Mesenchymal stem cell (in vitro differentiated cells and primary cell): ENCODE data around the gene GP1BB.

Source experiments
- DNase-seq: peaks from one replicate; pipeline ENCODE4 v3.0.0-alpha.2; 2013
- H2AFZ ChIP-seq: one replicate; pipeline ENCODE4 v1.6.1; 2013; ENCODE audit warnings: low read depth, mild to moderate bottlenecking, control low read depth, inconsistent platforms, low read length, moderate library complexity
- H2AK5ac ChIP-seq: 2 replicates; pipeline ENCODE4 v1.6.1; 2013; ENCODE audit warnings: low read length, moderate library complexity, mild to moderate bottlenecking, inconsistent platforms; ENCODE audit not compliant: severe bottlenecking
- H2BK120ac ChIP-seq: one replicate; pipeline ENCODE4 v1.6.1; 2013; ENCODE audit warnings: low read depth, mild to moderate bottlenecking, inconsistent platforms, low read length, moderate library complexity
- H2BK12ac ChIP-seq, 2 experiments: one replicate each; pipeline ENCODE4 v1.6.1; 2013; ENCODE audit warnings: inconsistent platforms in 2 of 2, low read length in 2 of 2, mild to moderate bottlenecking in 2 of 2, moderate library complexity in 2 of 2, control low read depth in 1 of 2
- H2BK15ac ChIP-seq: one replicate; pipeline ENCODE4 v1.6.1; 2013; ENCODE audit warnings: mild to moderate bottlenecking, low read depth, inconsistent platforms; ENCODE audit not compliant: poor library complexity, severe bottlenecking
- H2BK5ac ChIP-seq: 2 replicates; pipeline ENCODE4 v1.6.1; 2013; ENCODE audit warnings: low read depth, mild to moderate bottlenecking, low read length, control low read depth, inconsistent platforms; ENCODE audit not compliant: poor library complexity, severe bottlenecking
- H3K14ac ChIP-seq, 2 experiments: one replicate each; pipeline ENCODE4 v1.6.1; 2013; ENCODE audit warnings: inconsistent platforms in 2 of 2, low read length in 2 of 2, control low read depth in 1 of 2, mild to moderate bottlenecking in 1 of 2, moderate library complexity in 1 of 2
- H3K18ac ChIP-seq, 2 experiments: one replicate each; pipeline ENCODE4 v1.6.1; 2013; ENCODE audit warnings: inconsistent platforms in 2 of 2, low read length in 2 of 2, control low read depth in 1 of 2, low read depth in 1 of 2, mild to moderate bottlenecking in 1 of 2
- H3K23ac ChIP-seq, 2 experiments: one replicate each; pipeline ENCODE4 v1.6.1; 2013; ENCODE audit warnings: inconsistent platforms in 2 of 2, low read length in 2 of 2, mild to moderate bottlenecking in 2 of 2, moderate library complexity in 2 of 2, control low read depth in 1 of 2
- H3K27ac ChIP-seq: 2 replicates; pipeline ENCODE4 v1.5.1; 2013; ENCODE audit warnings: mild to moderate bottlenecking, moderate library complexity, low read length, control low read depth, inconsistent platforms; ENCODE audit not compliant: poor library complexity, severe bottlenecking
- H3K27me3 ChIP-seq, 2 experiments: 2 replicates each; pipeline versions ENCODE4 v1.6.1 to v1.7.0; 2013; ENCODE audit warnings: low read length in 2 of 2, mild to moderate bottlenecking in 2 of 2, moderate library complexity in 2 of 2, control low read depth in 1 of 2, inconsistent platforms in 1 of 2; ENCODE audit not compliant: control insufficient read depth in 1 of 2, insufficient read depth in 1 of 2
- H3K36me3 ChIP-seq, 2 experiments: 2 replicates each; pipeline versions ENCODE4 v1.6.1 to v1.7.0; 2013; ENCODE audit warnings: low read length in 2 of 2, control low read depth in 1 of 2, inconsistent platforms in 1 of 2, low read depth in 1 of 2, mild to moderate bottlenecking in 1 of 2; ENCODE audit not compliant: insufficient read depth in 2 of 2, control insufficient read depth in 1 of 2
- H3K4ac ChIP-seq, 2 experiments: one replicate each; pipeline ENCODE4 v1.6.1; 2013; ENCODE audit warnings: inconsistent platforms in 2 of 2, low read length in 2 of 2, mild to moderate bottlenecking in 2 of 2, moderate library complexity in 2 of 2, control low read depth in 1 of 2, low read depth in 1 of 2
- H3K4me1 ChIP-seq: 2 replicates; pipeline ENCODE4 v1.6.1; 2013; ENCODE audit warnings: low read depth, low read length, control low read depth; ENCODE audit not compliant: control insufficient read depth, insufficient read depth
- H3K4me2 ChIP-seq: 2 replicates; pipeline ENCODE4 v1.6.1; 2013; ENCODE audit warnings: low read length, mild to moderate bottlenecking, inconsistent platforms; ENCODE audit not compliant: poor library complexity, severe bottlenecking
- H3K4me3 ChIP-seq, 2 experiments: 2 replicates each; pipeline versions ENCODE4 v1.5.1 to v1.7.0; 2013; ENCODE audit warnings: low read length in 2 of 2, mild to moderate bottlenecking in 2 of 2, control low read depth in 1 of 2, low read depth in 1 of 2; ENCODE audit not compliant: insufficient read depth in 1 of 2
- H3K79me1 ChIP-seq: replicated peaks from 2 replicates; pipeline ENCODE4 v1.6.1; 2013; ENCODE audit warnings: mild to moderate bottlenecking, control low read depth, low read length, inconsistent platforms; ENCODE audit not compliant: poor library complexity, severe bottlenecking
- H3K9ac ChIP-seq: 2 replicates; pipeline ENCODE4 v1.7.0; 2013; ENCODE audit warnings: mild to moderate bottlenecking, low read length, moderate library complexity
- H3K9me3 ChIP-seq: 2 replicates; pipeline ENCODE4 v1.7.0; 2013; ENCODE audit warnings: mild to moderate bottlenecking, low read length; ENCODE audit not compliant: control insufficient read depth
- H4K8ac ChIP-seq: one replicate; pipeline ENCODE4 v1.6.1; 2013; ENCODE audit warnings: inconsistent platforms, mild to moderate bottlenecking, low read length, moderate library complexity
- H4K91ac ChIP-seq: one replicate; pipeline ENCODE4 v1.6.1; 2013; ENCODE audit warnings: mild to moderate bottlenecking, low read length, inconsistent platforms
- WGBS: methylation state at CpG from one replicate; pipeline ENCODE4 v1.1.7; 2013; ENCODE audit warnings: mixed read lengths; 5-methylcytosine and 5-hydroxymethylcytosine counted together

Gene GP1BB

DNA sequence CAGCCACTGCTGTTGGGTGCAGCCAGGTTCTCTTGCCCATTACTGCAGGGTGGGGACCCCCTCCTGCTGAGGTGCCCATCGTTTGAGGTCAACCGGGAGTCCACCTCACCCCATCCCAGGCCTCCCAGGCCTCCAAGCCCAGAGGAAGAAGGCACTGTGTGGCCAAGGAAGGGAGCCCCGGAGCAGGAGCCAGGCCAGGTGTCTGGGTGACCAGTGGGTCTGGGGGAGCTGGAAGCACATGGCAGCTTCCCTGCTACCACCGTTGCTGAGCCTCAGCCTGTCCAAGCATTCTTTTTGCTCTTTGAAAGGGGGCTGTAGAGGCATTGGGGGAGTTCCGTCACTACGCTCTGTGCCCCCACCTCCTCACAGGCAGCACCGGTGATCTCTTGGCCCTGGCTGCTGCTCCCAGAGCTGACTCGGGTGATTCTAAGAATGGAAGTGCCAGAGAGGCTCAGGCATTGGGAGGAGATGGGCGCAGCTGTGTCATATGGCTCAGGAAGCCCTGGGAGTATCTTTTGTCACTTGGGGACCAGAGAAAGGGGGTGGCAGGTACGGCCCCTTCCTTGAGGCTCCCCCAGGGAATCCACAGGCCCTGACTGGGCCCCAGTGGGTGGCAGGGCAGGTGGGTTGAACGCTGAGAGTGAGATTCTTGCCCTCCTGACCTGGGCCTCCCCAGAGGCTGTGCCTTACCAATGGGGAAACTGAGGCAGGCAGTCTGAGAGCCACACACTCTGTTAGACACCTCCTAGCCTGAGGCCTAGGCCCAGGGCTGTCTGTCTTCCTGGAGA is 7.1 kb upstream of the GP1BB start:
- peaks cover 26 to 44% of the 10 kb centered on the region in 2 experiments for H3K27me3 ChIP-seq
- H3K23ac ChIP-seq, result peak overlapping the region in 1 of 2 experiments; percentile 48
- no peak overlapping the region for H2BK5ac ChIP-seq
- H2BK120ac ChIP-seq, result no peak overlapping the region
- no peak overlapping the region for H3K4ac ChIP-seq
- no peak overlapping the region for H2BK12ac ChIP-seq
- H3K14ac ChIP-seq, result peak overlapping the region in 1 of 2 experiments; percentile 15
- H3K18ac ChIP-seq, result no peak overlapping the region
- H3K79me1 ChIP-seq, result peaks cover 4% of the 10 kb centered on the region
- peaks cover 0 to 16% of the 10 kb centered on the region in 2 experiments for H3K36me3 ChIP-seq
- no peak overlapping the region for H2AK5ac ChIP-seq
- no peak overlapping the region for H4K8ac ChIP-seq
- H3K4me1 ChIP-seq, result peaks cover 29% of the 10 kb centered on the region
- WGBS, result 92% methylated on average over 11 of the region's 11 CpGs
- no peak overlapping the region for H3K27ac ChIP-seq
- no peak overlapping the region for H3K4me3 ChIP-seq
- H3K4me2 ChIP-seq, result no peak overlapping the region
- no peak overlapping the region for H4K91ac ChIP-seq
- no peak for DNase-seq
- H2BK15ac ChIP-seq, result no peak overlapping the region
- H3K9ac ChIP-seq, result no peak overlapping the region
- no peaks in the 10 kb centered on the region for H3K9me3 ChIP-seq
- H2AFZ ChIP-seq, result no peak overlapping the region

GRCh38 chr22:19716829-19717105 is 6.6 kb upstream of the GP1BB start:
- no peak for DNase-seq
- Histone ChIP-seq H2BK15ac (no peak overlapping the region), H3K4me1 (peaks cover 32% of the 10 kb centered on the region), H2AK5ac (no peak overlapping the region), H3K4me3 (no peak overlapping the region), H3K36me3 (peaks cover 0 to 20% of the 10 kb centered on the region in 2 experiments), H3K4me2 (no peak overlapping the region), H3K9ac (no peak overlapping the region), H2BK12ac (no peak overlapping the region), H2AFZ (no peak overlapping the region), H4K8ac (no peak overlapping the region), H3K9me3 (no peaks in the 10 kb centered on the region), H3K18ac (no peak overlapping the region), H3K23ac (no peak overlapping the region), H3K14ac (no peak overlapping the region), H2BK5ac (no peak overlapping the region), H2BK120ac (no peak overlapping the region), H4K91ac (no peak overlapping the region), H3K27me3 (peaks cover 26 to 48% of the 10 kb centered on the region in 2 experiments), H3K27ac (no peak overlapping the region), H3K79me1 (peaks cover 4% of the 10 kb centered on the region), H3K4ac (no peak overlapping the region)
- 100% methylated on average over 1 of the region's 1 CpG for WGBS

DNA sequence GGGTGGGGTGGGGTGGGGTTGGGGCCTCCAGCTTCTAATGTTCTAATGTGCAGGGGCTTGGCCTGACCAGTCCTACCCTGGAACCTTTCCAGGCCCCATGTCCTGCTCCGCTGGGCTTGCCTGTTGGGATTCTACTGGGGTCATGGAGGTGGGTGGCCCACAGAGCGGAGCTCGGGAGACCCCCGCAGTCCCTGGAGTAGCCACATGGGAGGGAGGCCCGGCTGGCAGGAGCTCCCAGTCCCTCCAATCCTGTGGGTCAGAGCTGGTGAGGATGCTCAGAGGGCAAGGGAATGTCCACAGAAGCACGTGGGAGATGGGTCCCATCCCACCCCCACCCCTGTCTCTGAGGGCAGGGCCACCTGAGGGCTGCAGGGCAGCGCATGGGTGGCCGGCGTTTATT is 6.2 kb upstream of the GP1BB start:
- Histone ChIP-seq H2BK5ac (no peak overlapping the region), H3K18ac (no peak overlapping the region), H3K9me3 (no peaks in the 10 kb centered on the region), H2AK5ac (no peak overlapping the region), H3K4me3 (peak overlapping the region in 1 of 2 experiments; percentile 78), H3K23ac (no peak overlapping the region), H3K36me3 (peaks cover 0 to 24% of the 10 kb centered on the region in 2 experiments), H3K27me3 (peaks cover 22 to 48% of the 10 kb centered on the region in 2 experiments), H3K4ac (no peak overlapping the region), H3K27ac (no peak overlapping the region), H3K4me1 (peaks cover 34% of the 10 kb centered on the region), H3K9ac (no peak overlapping the region), H2AFZ (no peak overlapping the region), H4K91ac (no peak overlapping the region), H2BK120ac (no peak overlapping the region), H2BK15ac (no peak overlapping the region), H4K8ac (no peak overlapping the region), H2BK12ac (no peak overlapping the region), H3K4me2 (no peak overlapping the region), H3K14ac (no peak overlapping the region), H3K79me1 (peaks cover 4% of the 10 kb centered on the region)
- WGBS, result 88% methylated on average over 8 of the region's 9 CpGs
- no peak for DNase-seq

- Histone ChIP-seq H3K4me2 (peak overlapping the region; percentile 88), H3K27ac (no peak overlapping the region), H2BK120ac (no peak overlapping the region), H3K4me1 (peaks cover 41% of the 10 kb centered on the region), H2AK5ac (no peak overlapping the region), H3K27me3 (peaks cover 19 to 55% of the 10 kb centered on the region in 2 experiments), H2BK12ac (peak overlapping the region in 1 of 2 experiments; percentile 45), H3K36me3 (peaks cover 0 to 28% of the 10 kb centered on the region in 2 experiments), H3K23ac (peak overlapping the region in 1 of 2 experiments; percentile 61), H3K4me3 (peak overlapping the region; percentile 64 to 78), H3K4ac (no peak overlapping the region), H3K14ac (peak overlapping the region in 1 of 2 experiments; percentile 98), H3K9ac (peak overlapping the region; percentile 68), H4K91ac (peak overlapping the region; percentile 45), H3K79me1 (peaks cover 4% of the 10 kb centered on the region), H4K8ac (peak overlapping the region; percentile 58), H3K9me3 (no peaks in the 10 kb centered on the region), H3K18ac (peak overlapping the region; percentile 67 to 93), H2BK15ac (no peak overlapping the region), H2BK5ac (no peak overlapping the region), H2AFZ (peak overlapping the region; percentile 87)
- 26% methylated on average over 70 of the region's 96 CpGs for WGBS
- peak; percentile 54 for DNase-seq
Measured at GRCh38 chr22:19717691-19718455, 5.5 kb upstream of the GP1BB start.
